CD14-positive monocyte (primary cell): ENCODE results near the gene VCP. TPM values are rescaled to one million over a fixed set of nuclear protein-coding genes. Genes with fewer than 3 reads are reported as not detected.

ENCODE experiments used
- DNase-seq, 3 donors: peaks; one replicate each; pipeline ENCODE4 v3.0.0-alpha.2; 2011 to 2022
- H2AFZ ChIP-seq: 2 replicates; pipeline ENCODE4 v1.6.0; 2012; ENCODE audit warnings: mild to moderate bottlenecking, low read depth, low read length, inconsistent platforms; ENCODE audit not compliant: insufficient read depth, poor library complexity, severe bottlenecking
- H3K27ac ChIP-seq, 2 donors: 1 replicate in 1 of 2; 2 replicates in 1 of 2; pipeline ENCODE4 v1.5.1; 2012 to 2013; ENCODE audit warnings: low read length in 2 of 2, control low read depth in 1 of 2, inconsistent platforms in 1 of 2, low read depth in 1 of 2, mild to moderate bottlenecking in 1 of 2
- H3K27me3 ChIP-seq, 2 donors: one replicate each; pipeline versions ENCODE4 v1.6.0 to v1.6.1; 2011 to 2013; ENCODE audit warnings: low read length in 2 of 2; ENCODE audit not compliant: control insufficient read depth in 2 of 2, insufficient read depth in 2 of 2
- H3K36me3 ChIP-seq, 2 donors: replicated peaks in 1 of 2; 1 replicate in 1 of 2; 2 replicates in 1 of 2; pipeline versions ENCODE4 v1.5.1 to v1.6.1; 2012 to 2013; ENCODE audit warnings: low read length in 2 of 2, control low read depth in 1 of 2, inconsistent platforms in 1 of 2, mild to moderate bottlenecking in 1 of 2; ENCODE audit not compliant: insufficient read depth in 2 of 2, control insufficient read depth in 1 of 2
- H3K4me1 ChIP-seq, 2 donors: 1 replicate in 1 of 2; 2 replicates in 1 of 2; pipeline versions ENCODE4 v1.5.1 to v1.6.1; 2012 to 2013; ENCODE audit warnings: low read length in 2 of 2, control low read depth in 1 of 2, inconsistent platforms in 1 of 2, mild to moderate bottlenecking in 1 of 2, moderate library complexity in 1 of 2; ENCODE audit not compliant: insufficient read depth in 2 of 2, control insufficient read depth in 1 of 2
- H3K4me2 ChIP-seq: replicated peaks from 2 replicates; pipeline ENCODE3; 2012; ENCODE audit warnings: low read length, moderate library complexity, mild to moderate bottlenecking; ENCODE audit not compliant: poor library complexity, severe bottlenecking; ENCODE audit errors: extremely low read depth
- H3K4me3 ChIP-seq, 3 experiments: fragments of 200-600 bp in 1 of 3; sonication (generic) in 1 of 3; replicated peaks in 1 of 3; 1 replicate in 2 of 3; 2 replicates in 1 of 3; pipeline ENCODE4 v1.5.1; 2011 to 2013; ENCODE audit warnings: low read length in 3 of 3, mild to moderate bottlenecking in 3 of 3, control low read depth in 2 of 3, low read depth in 2 of 3, inconsistent platforms in 1 of 3, moderate library complexity in 1 of 3
- H3K79me2 ChIP-seq: 2 replicates; pipeline ENCODE4 v1.6.0; 2012; ENCODE audit warnings: mild to moderate bottlenecking, control low read depth, inconsistent platforms, low read length, moderate library complexity; ENCODE audit not compliant: insufficient read depth
- H3K9ac ChIP-seq: 2 replicates; pipeline ENCODE4 v1.6.0; 2017; ENCODE audit warnings: low read length, mild to moderate bottlenecking; ENCODE audit not compliant: insufficient read depth, poor library complexity, severe bottlenecking
- H3K9me3 ChIP-seq, 2 donors: replicated peaks in 1 of 2; 1 replicate in 1 of 2; 2 replicates in 1 of 2; pipeline versions ENCODE4 v1.5.1 to v1.6.1; 2012 to 2013; ENCODE audit warnings: low read length in 2 of 2, control low read depth in 1 of 2; ENCODE audit not compliant: control insufficient read depth in 1 of 2, insufficient read depth in 1 of 2
- H4K20me1 ChIP-seq: 2 replicates; pipeline ENCODE4 v1.6.0; 2012; ENCODE audit warnings: mild to moderate bottlenecking, low read length, control low read depth, moderate library complexity; ENCODE audit not compliant: insufficient read depth
- H3K27ac Mint-ChIP-seq, 7 donors: one replicate each; pipeline ENCODE4 v1.8.0; 2020; ENCODE audit warnings: mild to moderate bottlenecking in 7 of 7, mixed read lengths in 7 of 7, moderate library complexity in 6 of 7, inconsistent platforms in 2 of 7
- H3K27me3 Mint-ChIP-seq, 3 donors: one replicate each; pipeline ENCODE4 v1.8.0; 2021 to 2022; ENCODE audit warnings: low read depth in 3 of 3, mild to moderate bottlenecking in 3 of 3, mixed read lengths in 3 of 3, moderate library complexity in 3 of 3, inconsistent platforms in 1 of 3
- H3K36me3 Mint-ChIP-seq, 2 donors: one replicate each; pipeline ENCODE4 v1.8.0; 2020; ENCODE audit warnings: mixed read lengths in 2 of 2, inconsistent platforms in 1 of 2, mild to moderate bottlenecking in 1 of 2
- H3K4me1 Mint-ChIP-seq: one replicate; pipeline ENCODE4 v1.8.0; 2020; ENCODE audit warnings: mild to moderate bottlenecking, mixed read lengths
- H3K4me3 Mint-ChIP-seq, 2 donors: one replicate each; pipeline ENCODE4 v1.8.0; 2020; ENCODE audit warnings: mild to moderate bottlenecking in 2 of 2, mixed read lengths in 2 of 2, moderate library complexity in 1 of 2
- H3K9me3 Mint-ChIP-seq, 7 donors: one replicate each; pipeline ENCODE4 v1.8.0; 2020 to 2022; ENCODE audit warnings: mixed read lengths in 7 of 7, mild to moderate bottlenecking in 6 of 7, moderate library complexity in 6 of 7, inconsistent platforms in 2 of 7
- CTCF ChIP-seq: fragments of 200-600 bp; IDR thresholded peaks from one replicate; pipeline ENCODE4 v1.8.0; 2022; ENCODE audit warnings: antibody characterized with exemption, mild to moderate bottlenecking
- WGBS: methylation state at CpG from one replicate; pipeline ENCODE4 v1.1.5; 2013; ENCODE audit warnings: missing lambda C conversion rate; ENCODE audit not compliant: insufficient coverage; 5-methylcytosine and 5-hydroxymethylcytosine counted together
- intact Hi-C, 2 donors: fragments of 100-400 bp; cut with micrococcal nuclease; formaldehyde crosslinking; loops; one replicate each; pipeline versions ENCODE4 v1.15.0 to v1.15.1; 2023
- polyA plus RNA-seq, 3 donors: library from polyadenylated mRNA; depleted of rRNA in 1 of 3; unstranded in 2 of 3; stranded (reverse) in 1 of 3; fragments of 300-500 nt in 2 of 3; fragments of >200 nt in 1 of 3; fragmentation: Illumina TruSeq in 2 of 3; gene quantifications; 1 replicate in 2 of 3; 2 replicates in 1 of 3; pipeline ENCODE4 v1.2.3, GENCODE V29; 2012 to 2021

Gene VCP
- polyA plus RNA-seq, 3 donors: 100 to 180 (median 130) TPM

- Mint-ChIP-seq H3K4me1 (peaks cover 52% of the 10 kb centered on the region), H3K4me3 (peak overlapping the region; percentile 86 to 96), H3K9me3 (peaks cover 0 to 3% (median 0%) of the 10 kb centered on the region in 7 donors), H3K27me3 (peaks cover 0 to 8% (median 0%) of the 10 kb centered on the region in 3 donors), H3K36me3 (peaks cover 30 to 58% of the 10 kb centered on the region in 2 donors), H3K27ac (peak overlapping the region; percentile 99 to 100 (median 100))
- Histone ChIP-seq H4K20me1 (peaks cover 76% of the 10 kb centered on the region), H3K4me3 (peak overlapping the region; percentile 68 to 77 (median 69)), H3K4me1 (peaks cover 50 to 58% of the 10 kb centered on the region in 2 donors), H3K9ac (peak overlapping the region; percentile 80), H2AFZ (peak overlapping the region; percentile 43), H3K9me3 (no peaks in the 10 kb centered on the region), H3K27me3 (no peaks in the 10 kb centered on the region), H3K27ac (peak overlapping the region; percentile 94 to 95), H3K36me3 (peaks cover 27 to 36% of the 10 kb centered on the region in 2 donors), H3K4me2 (peak overlapping the region; percentile 71), H3K79me2 (peaks cover 74% of the 10 kb centered on the region)
- under 1% methylated on average over 53 of the region's 57 CpGs for WGBS
- intact Hi-C loops: loop anchor here (5.0 to 10.0 kb wide), 6 partner anchors 39 to 621 kb away; partner anchors contain the start of genes CCDC107 (in 1 of the 2), CCL27 (in 1 of the 2), CREB3 (in 1 of the 2) and RMRP (in 1 of the 2)
- peak; percentile 98 to 99 (median 99) for DNase-seq
- no peak for TF ChIP-seq CTCF
These were observed 38.8 kb upstream of the VCP start for GRCh38 chr9:35111001-35111933.

- H3K9ac ChIP-seq: peak overlapping the region; percentile 80
- H3K27ac Mint-ChIP-seq: peak overlapping the region; percentile 86 to 100 (median 96)
- peak overlapping the region; percentile 71 for H3K4me2 ChIP-seq
- peak overlapping the region in 1 of 3 experiments; percentile 77 for H3K4me3 ChIP-seq
- DNase-seq: peak in 1 of 3 donors; percentile 18
- H3K36me3 ChIP-seq: peaks cover 36 to 46% of the 10 kb centered on the region in 2 donors
- peaks cover 85% of the 10 kb centered on the region for H4K20me1 ChIP-seq
- peaks cover 51% of the 10 kb centered on the region for H3K4me1 Mint-ChIP-seq
- peaks cover 0 to 8% (median 0%) of the 10 kb centered on the region in 3 donors for H3K27me3 Mint-ChIP-seq
- no peaks in the 10 kb centered on the region for H3K27me3 ChIP-seq
- intact Hi-C loops: loop anchor here (5.0 to 10.0 kb wide), 6 partner anchors 38 to 622 kb away; partner anchors contain the start of genes CCDC107 (in 1 of the 2), CCL27 (in 1 of the 2), CREB3 (in 1 of the 2) and RMRP (in 1 of the 2)
- no peaks in the 10 kb centered on the region for H3K9me3 ChIP-seq
- WGBS: 27% methylated on average over 2 of the region's 3 CpGs
- H3K27ac ChIP-seq: peak overlapping the region in 1 of 2 donors; percentile 90
- peak overlapping the region; percentile 80 to 96 for H3K4me3 Mint-ChIP-seq
- peaks cover 71% of the 10 kb centered on the region for H3K79me2 ChIP-seq
- H3K36me3 Mint-ChIP-seq: peaks cover 39 to 67% of the 10 kb centered on the region in 2 donors
- H2AFZ ChIP-seq: no peak overlapping the region
- peaks cover 0 to 3% (median 0%) of the 10 kb centered on the region in 7 donors for H3K9me3 Mint-ChIP-seq
- peaks cover 50 to 55% of the 10 kb centered on the region in 2 donors for H3K4me1 ChIP-seq
- TF ChIP-seq CTCF: no peak
These were observed 37.9 kb upstream of the VCP start for GRCh38 chr9:35110327-35110761.
